ENCODE results near the gene TPPP. TPM values are rescaled to one million over a fixed set of nuclear protein-coding genes. Genes with fewer than 3 reads are reported as not detected.

Gene TPPP
- total RNA-seq: 0.24 TPM in 1 of 2 replicates, not detected in the other

DNA sequence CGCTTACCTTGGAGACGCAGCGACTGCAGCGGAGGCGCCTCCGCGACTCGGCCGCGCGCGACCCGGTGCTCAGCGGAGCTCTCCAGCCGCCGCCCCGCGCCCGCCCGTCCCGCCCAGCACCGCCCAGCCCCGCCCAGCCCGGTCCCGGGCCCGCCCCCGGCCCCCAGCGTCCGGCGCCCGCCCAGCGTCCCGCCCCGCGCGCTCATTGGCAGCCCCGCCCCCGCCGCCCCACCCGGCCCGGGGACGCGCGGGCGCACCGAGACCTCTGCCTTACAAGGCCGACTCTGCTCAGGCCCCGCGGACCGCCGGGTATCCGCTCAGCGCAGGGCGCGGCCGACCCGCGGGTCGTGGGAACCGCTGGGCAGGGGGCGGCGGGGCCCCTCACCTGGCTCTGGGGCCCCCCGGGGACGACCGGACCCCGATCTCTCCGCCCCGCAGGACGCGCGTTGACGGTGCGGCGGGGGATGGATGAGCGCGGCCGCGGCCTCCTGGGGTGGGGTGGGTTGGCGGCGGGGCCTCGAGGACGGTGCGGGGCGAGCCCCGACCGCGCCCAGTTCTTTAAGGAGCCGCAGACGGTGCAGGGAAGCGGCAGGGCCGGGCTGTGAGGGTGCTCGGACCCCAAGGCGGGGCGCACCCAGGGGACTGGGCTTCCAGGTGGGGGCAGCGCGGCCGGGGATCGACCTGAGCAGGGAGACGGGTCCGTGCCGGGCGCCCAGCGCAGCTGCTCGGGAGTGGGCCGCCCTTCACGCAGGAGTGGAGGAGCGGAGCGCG, at the start of gene TPPP:
Gene TPPP (minus strand): TSS at position 82 of the 771 bp plus-strand sequence. CDS start 15,292 bp downstream, outside the sequence.

DNA sequence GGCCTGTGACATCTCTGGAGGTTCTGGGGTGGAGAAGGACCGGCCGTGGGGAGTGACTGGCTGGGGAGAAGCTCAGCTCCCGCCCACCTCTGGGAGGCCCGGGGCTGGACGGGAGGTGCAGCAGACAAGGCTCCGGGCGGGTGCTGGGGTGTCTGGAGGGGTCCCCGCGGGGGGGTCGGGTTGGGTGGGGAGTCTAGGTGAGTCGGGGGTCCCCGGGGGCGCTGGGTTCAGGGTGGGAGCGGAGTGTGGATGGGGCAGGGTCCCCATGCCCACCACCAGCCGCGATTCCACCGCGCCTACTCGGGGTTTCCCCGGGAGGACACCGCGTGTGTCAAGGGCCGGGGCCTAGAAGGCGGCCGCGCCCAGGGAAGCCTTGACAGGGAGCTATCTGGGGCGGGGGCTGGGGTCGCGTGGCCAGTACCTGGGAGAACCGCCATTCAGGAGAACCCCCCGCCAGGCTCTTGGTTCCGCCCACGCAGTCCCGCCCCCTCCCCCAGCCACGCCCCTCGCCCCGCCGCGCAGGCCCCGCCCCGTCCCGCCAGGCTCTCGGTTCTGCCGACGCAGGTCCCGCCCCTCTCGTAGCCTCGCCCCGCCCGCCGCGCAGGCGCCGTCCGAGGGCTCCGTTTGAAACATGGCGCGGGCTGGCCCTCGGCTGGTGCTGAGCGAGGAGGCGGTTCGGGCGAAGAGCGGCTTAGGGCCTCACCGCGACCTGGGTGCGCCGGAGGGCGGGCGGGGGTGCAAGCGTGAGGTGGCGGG, 81.2 kb downstream of the TPPP start, which contains the start of gene CEP72:
Gene CEP72 (plus strand): TSS at position 610 of the 756 bp plus-strand sequence. CDS start 22 bp downstream, at position 632.

Other genes with a start within 250 kb of the TPPP start
- gene SLC9A3, start 168.9 kb downstream of the TPPP start, total RNA-seq: 1.6 and 5.3 TPM in 2 replicates
- gene CEP72, start 81.0 kb downstream of the TPPP start, total RNA-seq: 1.6 and 3.4 TPM in 2 replicates
- gene ZDHHC11B, start 91.4 kb upstream of the TPPP start, total RNA-seq: not detected in 2 replicates
- gene ZDHHC11, start 157.6 kb upstream of the TPPP start, total RNA-seq: 1.3 TPM in 1 of 2 replicates, not detected in the other
- gene BRD9, start 199.4 kb upstream of the TPPP start, total RNA-seq: 27.3 and 30.6 TPM in 2 replicates
- 6.1 and 28.8 TPM in 2 replicates for gene TRIP13, start 199.5 kb upstream of the TPPP start, total RNA-seq